Measurements from ENCODE around the gene NLRC4. TPM values are rescaled to one million over a fixed set of nuclear protein-coding genes. Genes with fewer than 3 reads are reported as not detected.

The NLRC4 gene
- polyA plus RNA-seq, 1 experiment = not detected

DNA sequence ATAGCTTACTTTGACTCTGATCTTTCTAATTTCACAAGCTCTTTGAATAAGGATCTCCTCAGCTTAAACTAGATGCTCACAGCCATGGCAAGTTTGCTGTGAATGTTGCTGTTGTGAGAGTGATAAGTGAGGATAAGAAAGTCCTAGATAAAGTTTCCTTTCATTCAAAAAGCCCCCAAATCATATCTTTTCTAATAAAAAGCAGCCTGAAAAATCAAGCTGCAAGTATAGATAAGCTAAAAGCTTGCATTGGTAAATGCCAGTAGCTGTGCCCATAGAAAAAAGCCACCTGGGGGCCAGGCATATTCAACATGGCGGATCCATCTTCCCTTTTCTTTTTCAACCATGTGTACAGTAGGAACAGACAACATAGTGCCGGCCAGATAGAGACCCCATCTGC is 4.3 kb downstream of the NLRC4 start:
- Histone ChIP-seq H3K4me3 (ENCODE audit: low read depth, low read length) (no peak overlapping the region), H3K27me3 (ENCODE audit: control insufficient read depth, insufficient read depth, low read length) (no peaks in the 10 kb centered on the region), H3K36me3 (ENCODE audit: control insufficient read depth, insufficient read depth, low read length) (no peaks in the 10 kb centered on the region)
- ChIA-PET CTCF (interaction anchor here (1.1 kb wide), 1 partner anchor 12 kb away, joined by 3 read pairs; no protein-coding TSS in a partner anchor), POLR2A (interaction anchor here (0.7 kb wide), 1 partner anchor 21 kb away, joined by 3 read pairs; no protein-coding TSS in a partner anchor)
- DNase-seq (ENCODE audit: low read depth) = no peak
- TF ChIP-seq, protein P1, sequence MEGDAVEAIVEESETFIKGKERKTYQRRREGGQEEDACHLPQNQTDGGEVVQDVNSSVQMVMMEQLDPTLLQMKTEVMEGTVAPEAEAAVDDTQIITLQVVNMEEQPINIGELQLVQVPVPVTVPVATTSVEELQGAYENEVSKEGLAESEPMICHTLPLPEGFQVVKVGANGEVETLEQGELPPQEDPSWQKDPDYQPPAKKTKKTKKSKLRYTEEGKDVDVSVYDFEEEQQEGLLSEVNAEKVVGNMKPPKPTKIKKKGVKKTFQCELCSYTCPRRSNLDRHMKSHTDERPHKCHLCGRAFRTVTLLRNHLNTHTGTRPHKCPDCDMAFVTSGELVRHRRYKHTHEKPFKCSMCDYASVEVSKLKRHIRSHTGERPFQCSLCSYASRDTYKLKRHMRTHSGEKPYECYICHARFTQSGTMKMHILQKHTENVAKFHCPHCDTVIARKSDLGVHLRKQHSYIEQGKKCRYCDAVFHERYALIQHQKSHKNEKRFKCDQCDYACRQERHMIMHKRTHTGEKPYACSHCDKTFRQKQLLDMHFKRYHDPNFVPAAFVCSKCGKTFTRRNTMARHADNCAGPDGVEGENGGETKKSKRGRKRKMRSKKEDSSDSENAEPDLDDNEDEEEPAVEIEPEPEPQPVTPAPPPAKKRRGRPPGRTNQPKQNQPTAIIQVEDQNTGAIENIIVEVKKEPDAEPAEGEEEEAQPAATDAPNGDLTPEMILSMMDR (IDR thresholded peaks at IDR 0.05; ENCODE audit: insufficient read depth, low read depth, low read length) = no peak

DNA sequence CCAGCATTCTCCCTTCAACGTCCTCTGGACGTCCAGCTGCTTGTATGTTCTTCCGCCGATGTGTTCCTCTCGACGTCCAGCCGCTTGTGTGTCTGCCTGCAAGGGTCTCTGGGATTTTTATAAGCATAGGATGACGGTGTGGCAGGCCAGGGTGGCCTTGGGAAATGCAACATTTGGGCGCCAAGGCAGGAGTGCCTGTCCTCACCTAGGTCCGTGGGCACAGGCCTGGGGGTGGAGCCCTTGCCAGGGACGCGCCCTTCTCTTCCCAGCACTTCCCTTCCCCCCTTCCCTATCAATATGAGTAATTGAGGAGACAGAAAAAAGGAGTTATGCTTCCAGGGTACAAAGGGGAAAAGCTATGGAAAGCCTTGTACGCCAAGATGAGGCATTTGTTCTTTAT is 6.4 kb downstream of the NLRC4 start:
- no peak for DNase-seq (ENCODE audit: low read depth)
- TF ChIP-seq, protein P1 (IDR thresholded peaks at IDR 0.05; ENCODE audit: insufficient read depth, low read depth, low read length) = no peak
- CTCF ChIA-PET = interaction anchor here (0.8 kb wide), 1 partner anchor 8 kb away, joined by 3 read pairs; no protein-coding TSS in a partner anchor

DNA sequence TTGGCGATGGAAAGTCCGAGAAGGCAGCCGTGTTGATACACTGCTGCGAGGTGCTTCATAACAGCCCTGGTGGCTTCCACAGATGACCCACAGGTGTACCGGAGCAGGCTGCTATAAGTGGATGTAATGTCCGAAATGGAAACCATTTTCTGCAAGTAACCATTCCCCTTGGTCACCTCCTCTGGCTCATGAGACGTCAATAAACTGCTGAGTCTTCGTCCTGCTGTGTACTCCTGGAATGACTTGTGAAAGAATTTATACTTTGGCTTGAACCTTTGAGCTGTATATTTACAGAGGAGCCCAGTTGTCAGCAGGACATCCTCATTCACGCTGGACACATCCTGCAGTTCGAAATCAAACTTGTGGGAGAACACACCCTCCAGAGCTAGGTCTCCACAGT is 14.4 kb downstream of the NLRC4 start:
- H3K27me3 ChIP-seq (ENCODE audit: control insufficient read depth, insufficient read depth, low read length) = no peaks in the 10 kb centered on the region
- CTCF ChIA-PET = no interaction called here
- TF ChIP-seq, protein P1 (IDR thresholded peaks at IDR 0.05; ENCODE audit: insufficient read depth, low read depth, low read length) = no peak
- DNase-seq (ENCODE audit: low read depth) = no peak
- POLR2A ChIA-PET = no interaction called here
- no peaks in the 10 kb centered on the region for H3K36me3 ChIP-seq (ENCODE audit: control insufficient read depth, insufficient read depth, low read length)
- H3K4me3 ChIP-seq (ENCODE audit: low read depth, low read length) = no peak overlapping the region

More for the DNA sequence above, 6.4 kb downstream of the NLRC4 start:
- POLR2A ChIA-PET = no interaction called here
- Histone ChIP-seq H3K36me3 (ENCODE audit: control insufficient read depth, insufficient read depth, low read length) (no peaks in the 10 kb centered on the region), H3K27me3 (ENCODE audit: control insufficient read depth, insufficient read depth, low read length) (no peaks in the 10 kb centered on the region), H3K4me3 (ENCODE audit: low read depth, low read length) (no peak overlapping the region)

DNA sequence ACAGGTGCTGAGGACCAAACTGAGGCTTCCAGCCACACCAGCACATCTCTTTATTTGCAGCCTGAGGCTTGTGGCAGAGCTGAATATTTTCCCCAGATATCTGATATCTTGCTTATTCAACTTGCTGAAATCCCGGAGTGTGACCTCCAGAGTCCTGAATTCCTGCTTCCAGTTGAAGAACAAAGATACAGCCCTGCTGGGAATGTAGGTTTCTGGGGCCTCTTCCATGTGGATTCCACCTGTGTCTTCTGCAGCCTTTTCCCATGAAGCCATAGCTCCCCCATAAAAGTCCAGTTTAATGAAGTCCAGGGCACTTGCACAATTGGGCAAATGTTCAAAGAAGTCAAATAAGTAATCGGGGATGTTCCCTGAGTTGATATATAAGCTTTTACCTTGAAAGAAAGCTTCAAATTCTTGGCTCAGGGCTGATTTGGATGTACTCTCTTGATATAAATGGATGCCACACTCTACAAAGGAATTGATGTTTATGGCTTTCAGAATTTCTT is 14.9 kb downstream of the NLRC4 start:
- no peaks in the 10 kb centered on the region for H3K27me3 ChIP-seq (ENCODE audit: control insufficient read depth, insufficient read depth, low read length)
- no peak overlapping the region for H3K4me3 ChIP-seq (ENCODE audit: low read depth, low read length)
- ChIA-PET CTCF (no interaction called here), POLR2A (no interaction called here)
- H3K36me3 ChIP-seq (ENCODE audit: control insufficient read depth, insufficient read depth, low read length) = no peaks in the 10 kb centered on the region
- TF ChIP-seq, protein P1 (IDR thresholded peaks at IDR 0.05; ENCODE audit: insufficient read depth, low read depth, low read length) = no peak
- peak; percentile 7 for DNase-seq (ENCODE audit: low read depth)

DNA sequence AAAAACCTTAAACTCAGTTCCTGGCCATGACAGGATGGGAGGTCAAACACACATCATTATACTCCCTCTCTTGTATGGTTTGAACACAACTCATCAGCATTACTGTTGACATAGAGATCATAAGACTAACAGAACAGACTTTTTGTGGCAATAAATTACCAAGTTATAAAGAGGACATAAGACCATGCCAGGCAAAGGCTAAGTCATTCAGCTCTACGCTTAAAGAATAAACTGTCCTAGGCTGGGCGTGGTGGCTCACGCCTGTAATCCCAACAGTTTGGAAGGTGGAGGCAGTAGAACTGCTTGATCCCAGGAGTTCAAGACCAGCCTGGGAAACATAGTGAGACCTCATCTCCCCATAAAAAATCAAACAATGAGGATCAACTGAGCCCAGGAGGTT is 16.4 kb downstream of the NLRC4 start:
- no peak overlapping the region for H3K4me3 ChIP-seq (ENCODE audit: low read depth, low read length)
- DNase-seq (ENCODE audit: low read depth) = no peak
- no peaks in the 10 kb centered on the region for H3K36me3 ChIP-seq (ENCODE audit: control insufficient read depth, insufficient read depth, low read length)
- ChIA-PET CTCF (interaction anchor here (1.0 to 1.4 kb wide), 2 partner anchors 10 to 12 kb away, joined by 3 read pairs; no protein-coding TSS in a partner anchor), POLR2A (no interaction called here)
- TF ChIP-seq, protein P1 (IDR thresholded peaks at IDR 0.05; ENCODE audit: insufficient read depth, low read depth, low read length) = no peak
- H3K27me3 ChIP-seq (ENCODE audit: control insufficient read depth, insufficient read depth, low read length) = no peaks in the 10 kb centered on the region

Measured in BJ (cell line).